Right lobe of liver (tissue), 4 donors: Measurements from ENCODE around the gene TMEM175.

Experiments used
- POLR2A ChIP-seq: fragments of 450-650 bp; IDR thresholded peaks from one replicate; pipeline ENCODE4 v1.6.1; 2017; ENCODE audit warnings: antibody characterized with exemption, mild to moderate bottlenecking
- TF ChIP-seq, protein P1 (sequence below), 4 donors: fragments of 200-600 bp in 3 of 4; fragments of 450-650 bp in 1 of 4; IDR thresholded peaks; one replicate each; pipeline versions ENCODE4 v1.5.1 to v1.8.0; 2016 to 2022; ENCODE audit warnings: antibody characterized with exemption in 4 of 4, mild to moderate bottlenecking in 2 of 4
- donor health status: DM: no; HTN: no; CAD: no.
- donor health status: DM: no; HTN: no; CAD: no.
- donor health status: DM: no; HTN: yes; CAD: no.

DNA sequence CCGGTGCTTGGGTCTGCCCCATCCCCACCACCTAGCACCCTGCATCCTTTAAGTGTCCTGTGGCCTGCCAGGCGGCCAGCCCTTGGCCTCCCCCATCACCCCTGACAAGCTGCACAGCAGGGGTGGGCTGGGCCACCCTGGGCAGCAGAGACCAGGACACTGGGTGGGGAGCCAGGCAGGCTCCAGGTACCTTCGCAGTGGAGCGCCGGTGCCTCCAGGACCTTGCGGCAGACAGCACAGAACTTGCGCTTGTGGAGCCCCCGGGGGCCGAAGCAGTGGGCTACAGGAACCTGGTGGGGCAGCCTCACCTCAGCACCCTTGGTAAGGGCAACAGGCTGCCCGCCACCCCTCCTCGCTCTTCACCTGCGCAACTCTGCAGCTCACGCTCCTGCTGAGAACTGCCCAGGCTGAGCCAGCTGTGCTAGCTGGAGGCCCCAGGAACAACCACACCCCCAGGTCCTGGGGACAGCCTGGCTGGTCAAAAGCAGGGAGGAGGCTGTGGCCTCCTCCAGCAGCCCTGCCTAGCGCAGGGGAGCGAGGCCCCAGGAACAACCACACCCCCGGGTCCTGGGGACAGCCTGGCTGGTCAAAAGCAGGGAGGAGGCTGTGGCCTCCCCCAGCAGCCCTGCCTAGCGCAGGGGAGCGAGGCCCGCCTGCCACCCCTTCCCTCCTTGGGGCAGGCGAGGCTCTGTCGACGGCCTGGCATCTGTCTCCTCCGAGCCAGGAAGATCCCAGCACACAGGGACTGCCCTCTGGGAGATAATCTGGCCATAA is 36.5 kb downstream of the TMEM175 start:
- TF ChIP-seq, protein P1, sequence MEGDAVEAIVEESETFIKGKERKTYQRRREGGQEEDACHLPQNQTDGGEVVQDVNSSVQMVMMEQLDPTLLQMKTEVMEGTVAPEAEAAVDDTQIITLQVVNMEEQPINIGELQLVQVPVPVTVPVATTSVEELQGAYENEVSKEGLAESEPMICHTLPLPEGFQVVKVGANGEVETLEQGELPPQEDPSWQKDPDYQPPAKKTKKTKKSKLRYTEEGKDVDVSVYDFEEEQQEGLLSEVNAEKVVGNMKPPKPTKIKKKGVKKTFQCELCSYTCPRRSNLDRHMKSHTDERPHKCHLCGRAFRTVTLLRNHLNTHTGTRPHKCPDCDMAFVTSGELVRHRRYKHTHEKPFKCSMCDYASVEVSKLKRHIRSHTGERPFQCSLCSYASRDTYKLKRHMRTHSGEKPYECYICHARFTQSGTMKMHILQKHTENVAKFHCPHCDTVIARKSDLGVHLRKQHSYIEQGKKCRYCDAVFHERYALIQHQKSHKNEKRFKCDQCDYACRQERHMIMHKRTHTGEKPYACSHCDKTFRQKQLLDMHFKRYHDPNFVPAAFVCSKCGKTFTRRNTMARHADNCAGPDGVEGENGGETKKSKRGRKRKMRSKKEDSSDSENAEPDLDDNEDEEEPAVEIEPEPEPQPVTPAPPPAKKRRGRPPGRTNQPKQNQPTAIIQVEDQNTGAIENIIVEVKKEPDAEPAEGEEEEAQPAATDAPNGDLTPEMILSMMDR (IDR thresholded peaks at IDR 0.05): no peak
- TF ChIP-seq POLR2A: no peak
